H9 (cell line): ENCODE measurements around the gene ZFYVE28. TPM values are rescaled to one million over a fixed set of nuclear protein-coding genes. Genes with fewer than 3 reads are reported as not detected.
A peak's percentile ranks its signal among the peaks of the same experiment; 100 is the strongest.

Experiments
- DNase-seq: peaks from one replicate; pipeline ENCODE4 v3.0.0-alpha.2; 2017
- H2AFZ ChIP-seq: one replicate; pipeline ENCODE4 v1.6.1; 2013; ENCODE audit warnings: mild to moderate bottlenecking, low read length, control low read depth, moderate library complexity
- H2AK5ac ChIP-seq: 2 replicates; pipeline ENCODE4 v1.6.1; 2013; ENCODE audit warnings: low read length, control low read depth, mixed read lengths; ENCODE audit not compliant: insufficient read length
- H2BK120ac ChIP-seq: one replicate; pipeline ENCODE4 v1.6.1; 2013; ENCODE audit warnings: low read depth, mild to moderate bottlenecking, low read length, control low read depth, inconsistent platforms; ENCODE audit not compliant: poor library complexity, severe bottlenecking
- H2BK12ac ChIP-seq: 2 replicates; pipeline ENCODE4 v1.6.1; 2013; ENCODE audit warnings: low read length, control low read depth, mixed read lengths, low read depth; ENCODE audit not compliant: insufficient read length
- H2BK15ac ChIP-seq: 2 replicates; pipeline ENCODE4 v1.6.1; 2013; ENCODE audit warnings: low read depth, low read length, control low read depth
- H2BK20ac ChIP-seq: one replicate; pipeline ENCODE4 v1.6.1; 2013; ENCODE audit warnings: low read depth, mild to moderate bottlenecking, low read length, control low read depth, inconsistent platforms; ENCODE audit not compliant: poor library complexity, severe bottlenecking
- H2BK5ac ChIP-seq: 2 replicates; pipeline ENCODE4 v1.6.1; 2013; ENCODE audit warnings: low read length, control low read depth, mixed read lengths; ENCODE audit not compliant: insufficient read length
- H3K14ac ChIP-seq: 2 replicates; pipeline ENCODE4 v1.6.1; 2013; ENCODE audit warnings: low read length, control low read depth; ENCODE audit not compliant: insufficient read depth
- H3K18ac ChIP-seq: 2 replicates; pipeline ENCODE4 v1.6.1; 2013; ENCODE audit warnings: low read depth, mild to moderate bottlenecking, mixed read lengths, low read length, control low read depth; ENCODE audit not compliant: insufficient read length
- H3K23ac ChIP-seq: 2 replicates; pipeline ENCODE4 v1.6.1; 2013; ENCODE audit warnings: low read length, control low read depth, mixed read lengths, low read depth; ENCODE audit not compliant: insufficient read length
- H3K23me2 ChIP-seq: 2 replicates; pipeline ENCODE4 v1.6.1; 2013; ENCODE audit warnings: low read depth, mild to moderate bottlenecking, mixed read lengths, low read length, control low read depth; ENCODE audit not compliant: insufficient read length, poor library complexity, severe bottlenecking
- H3K27ac ChIP-seq: 2 replicates; pipeline ENCODE4 v1.5.1; 2013; ENCODE audit warnings: low read length, control low read depth, mixed read lengths, low read depth; ENCODE audit not compliant: insufficient read length
- H3K27me3 ChIP-seq: 2 replicates; pipeline ENCODE4 v1.6.1; 2013; ENCODE audit warnings: low read length, control low read depth, inconsistent platforms; ENCODE audit not compliant: insufficient read depth
- H3K4ac ChIP-seq: 2 replicates; pipeline ENCODE4 v1.6.1; 2013; ENCODE audit warnings: low read depth, mild to moderate bottlenecking, control low read depth, inconsistent platforms, low read length, moderate library complexity
- H3K4me1 ChIP-seq: 2 replicates; pipeline ENCODE4 v1.6.1; 2013; ENCODE audit warnings: low read length, control low read depth, inconsistent platforms; ENCODE audit not compliant: insufficient read depth
- H3K4me2 ChIP-seq: 2 replicates; pipeline ENCODE4 v1.6.1; 2013; ENCODE audit warnings: low read length, control low read depth, mixed read lengths; ENCODE audit not compliant: insufficient read length, insufficient read depth
- H3K56ac ChIP-seq: 2 replicates; pipeline ENCODE4 v1.6.1; 2013; ENCODE audit warnings: low read depth, mild to moderate bottlenecking, mixed read lengths, low read length, control low read depth; ENCODE audit not compliant: insufficient read length
- H3K79me1 ChIP-seq: 2 replicates; pipeline ENCODE4 v1.6.1; 2013; ENCODE audit warnings: low read depth, mild to moderate bottlenecking, moderate library complexity, low read length, control low read depth, inconsistent platforms; ENCODE audit not compliant: insufficient read depth, poor library complexity, severe bottlenecking
- H3K79me2 ChIP-seq: 2 replicates; pipeline ENCODE4 v1.6.1; 2013; ENCODE audit warnings: low read length, control low read depth, inconsistent platforms; ENCODE audit not compliant: insufficient read depth
- H3K9ac ChIP-seq: 2 replicates; pipeline ENCODE4 v1.6.1; 2013; ENCODE audit warnings: low read length, control low read depth, mixed read lengths; ENCODE audit not compliant: insufficient read length; ENCODE audit errors: extremely low read depth
- H3K9me3 ChIP-seq: one replicate; pipeline ENCODE4 v1.6.1; 2013; ENCODE audit warnings: low read depth, low read length, inconsistent platforms; ENCODE audit not compliant: control insufficient read depth
- H3T11ph ChIP-seq: one replicate; pipeline ENCODE4 v1.6.1; 2013; ENCODE audit warnings: mild to moderate bottlenecking, low read length, control low read depth, inconsistent platforms
- H4K20me1 ChIP-seq: one replicate; pipeline ENCODE4 v1.6.1; 2013; ENCODE audit not compliant: control insufficient read depth, insufficient read length, insufficient read depth
- H4K5ac ChIP-seq: 2 replicates; pipeline ENCODE4 v1.6.1; 2013; ENCODE audit warnings: low read depth, mild to moderate bottlenecking, mixed read lengths, low read length, control low read depth; ENCODE audit not compliant: insufficient read length
- H4K8ac ChIP-seq: replicated peaks from 2 replicates; pipeline ENCODE4 v1.6.1; 2013; ENCODE audit warnings: low read length, control low read depth, mixed read lengths, low read depth; ENCODE audit not compliant: insufficient read length
- H4K91ac ChIP-seq: 2 replicates; pipeline ENCODE4 v1.6.1; 2013; ENCODE audit warnings: low read depth, mild to moderate bottlenecking, moderate library complexity, mixed read lengths, low read length, control low read depth; ENCODE audit not compliant: insufficient read length
- H3K27ac Mint-ChIP-seq, 3 experiments: 2 replicates in 2 of 3; 3 replicates in 1 of 3; pipeline ENCODE4 v1.8.0; 2020 to 2021; ENCODE audit warnings: mixed read lengths in 3 of 3, mild to moderate bottlenecking in 1 of 3, moderate library complexity in 1 of 3
- H3K27me3 Mint-ChIP-seq: 2 replicates; pipeline ENCODE4 v1.8.0; 2021; ENCODE audit warnings: low read depth, mild to moderate bottlenecking, moderate library complexity, mixed read lengths
- H3K36me3 Mint-ChIP-seq, 3 experiments: 2 replicates in 2 of 3; 3 replicates in 1 of 3; pipeline ENCODE4 v1.8.0; 2020 to 2021; ENCODE audit warnings: low read depth in 3 of 3, mixed read lengths in 3 of 3; ENCODE audit not compliant: insufficient read depth in 1 of 3
- H3K4me1 Mint-ChIP-seq, 2 experiments: 2 replicates each; pipeline ENCODE4 v1.8.0; 2020; ENCODE audit warnings: mixed read lengths in 2 of 2
- H3K4me3 Mint-ChIP-seq, 2 experiments: 2 replicates in 1 of 2; 3 replicates in 1 of 2; pipeline ENCODE4 v1.8.0; 2020 to 2021; ENCODE audit warnings: mild to moderate bottlenecking in 2 of 2, mixed read lengths in 2 of 2, moderate library complexity in 1 of 2
- H3K9me3 Mint-ChIP-seq, 2 experiments: 2 replicates in 1 of 2; 3 replicates in 1 of 2; pipeline ENCODE4 v1.8.0; 2020; ENCODE audit warnings: mild to moderate bottlenecking in 2 of 2, mixed read lengths in 2 of 2, moderate library complexity in 1 of 2
- CTCF ChIP-seq: fragments of 200-600 bp; sonication (generic); conservative IDR thresholded peaks from 3 replicates; pipeline ENCODE4 v1.8.0; 2021; ENCODE audit warnings: antibody characterized with exemption, mild to moderate bottlenecking
- WGBS: extraction: QIAGEN DNeasy Blood & Tissue Kit; methylation state at CpG from one replicate; pipeline ENCODE4 v1.1.7; 2013; ENCODE audit warnings: missing lambda C conversion rate, low lambda C conversion rate, mixed read lengths; ENCODE audit not compliant: insufficient read length; ENCODE audit errors: extremely low coverage; 5-methylcytosine and 5-hydroxymethylcytosine counted together
- total RNA-seq: library from RNA; stranded (reverse); gene quantifications from 2 replicates; pipeline ENCODE4 v1.2.1, GENCODE V29; 2021

ZFYVE28 gene
- total RNA-seq, 1 experiment from 2014 or later, result 0.98 TPM

- Mint-ChIP-seq H3K4me3 (peak overlapping the region in 1 of 2 experiments; percentile 77; a peak in 2 of 5 replicates), H3K27me3 (no peaks in the 10 kb centered on the region), H3K4me1 (peaks cover 13 to 16% of the 10 kb centered on the region in 2 experiments), H3K27ac (no peak overlapping the region; a peak in 1 of 7 replicates), H3K36me3 (no peaks in the 10 kb centered on the region), H3K9me3 (no peaks in the 10 kb centered on the region)
- Histone ChIP-seq H2AK5ac (no peak overlapping the region), H3K14ac (no peak overlapping the region; the same call in 1 of the 2 replicates), H3K79me1 (no peaks in the 10 kb centered on the region), H3K9ac (no peak overlapping the region), H2AFZ (no peak overlapping the region), H4K8ac (no peak overlapping the region), H2BK120ac (no peak overlapping the region), H3T11ph (no peak overlapping the region), H3K9me3 (no peaks in the 10 kb centered on the region), H3K18ac (no peak overlapping the region), H2BK20ac (no peak overlapping the region), H3K27me3 (no peaks in the 10 kb centered on the region), H4K20me1 (no peaks in the 10 kb centered on the region), H2BK12ac (no peak overlapping the region), H3K56ac (no peak overlapping the region), H3K79me2 (no peaks in the 10 kb centered on the region), H3K4me2 (no peak overlapping the region), H4K91ac (no peak overlapping the region), H2BK5ac (no peak overlapping the region), H3K23me2 (peaks cover 9% of the 10 kb centered on the region), H3K23ac (no peak overlapping the region), H2BK15ac (no peak overlapping the region), H3K4ac (no peak overlapping the region), H3K4me1 (peaks cover 2% of the 10 kb centered on the region; the same call in 1 of the 2 replicates), H4K5ac (no peak overlapping the region), H3K27ac (no peak overlapping the region)
- DNase-seq, result no peak
- WGBS, result no CpG with 5 or more reads among the region's 6 CpGs
- TF ChIP-seq CTCF, result no peak
Measured at GRCh38 chr4:2263926-2264321, 154.5 kb downstream of the ZFYVE28 start.
